A673 (cell line): ENCODE results near the gene PGLYRP1.

Experiments
- EZH2 ChIP-seq: fragments of 200-600 bp; sonication (generic); IDR thresholded peaks from 2 replicates; pipeline ENCODE4 v1.6.1; 2017; ENCODE audit warnings: borderline replicate concordance, low read depth, mild to moderate bottlenecking, mixed read lengths, antibody characterized with exemption, low read length; ENCODE audit not compliant: poor library complexity, severe bottlenecking
- TF ChIP-seq, protein P1 (sequence below): fragments of 300-800, 200-600 bp; sonication (generic); conservative IDR thresholded peaks from 2 replicates; pipeline ENCODE4 v1.5.1; 2017; ENCODE audit warnings: low read depth, mild to moderate bottlenecking, antibody characterized with exemption, low read length, moderate library complexity, mixed read lengths

DNA sequence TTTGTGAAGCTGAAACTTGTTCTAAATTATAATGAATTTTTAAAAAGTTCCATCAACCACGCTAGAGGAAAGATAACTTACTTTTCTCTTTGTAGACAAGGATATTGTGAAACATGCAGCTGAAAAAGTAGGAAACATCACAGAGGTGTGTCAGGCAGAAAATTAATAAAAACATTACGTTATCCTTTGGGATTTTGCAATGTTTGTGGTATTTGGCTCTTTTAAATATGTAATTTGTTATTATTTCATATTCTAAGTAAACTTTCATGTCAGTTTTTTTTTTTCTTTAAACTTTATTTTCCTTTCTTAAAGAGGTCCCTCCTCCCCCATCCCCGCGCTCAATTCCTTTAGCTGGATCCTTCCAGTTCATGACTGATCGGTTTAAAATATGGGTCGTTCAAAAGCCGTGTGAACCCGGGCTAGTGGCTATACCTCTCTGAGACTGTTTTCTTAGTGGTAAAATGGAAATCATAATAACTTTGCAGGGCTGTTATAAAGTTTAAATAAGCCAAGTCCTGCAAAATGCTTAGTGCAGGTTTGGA, 28.3 kb downstream of the PGLYRP1 start:
- TF ChIP-seq, protein P1, sequence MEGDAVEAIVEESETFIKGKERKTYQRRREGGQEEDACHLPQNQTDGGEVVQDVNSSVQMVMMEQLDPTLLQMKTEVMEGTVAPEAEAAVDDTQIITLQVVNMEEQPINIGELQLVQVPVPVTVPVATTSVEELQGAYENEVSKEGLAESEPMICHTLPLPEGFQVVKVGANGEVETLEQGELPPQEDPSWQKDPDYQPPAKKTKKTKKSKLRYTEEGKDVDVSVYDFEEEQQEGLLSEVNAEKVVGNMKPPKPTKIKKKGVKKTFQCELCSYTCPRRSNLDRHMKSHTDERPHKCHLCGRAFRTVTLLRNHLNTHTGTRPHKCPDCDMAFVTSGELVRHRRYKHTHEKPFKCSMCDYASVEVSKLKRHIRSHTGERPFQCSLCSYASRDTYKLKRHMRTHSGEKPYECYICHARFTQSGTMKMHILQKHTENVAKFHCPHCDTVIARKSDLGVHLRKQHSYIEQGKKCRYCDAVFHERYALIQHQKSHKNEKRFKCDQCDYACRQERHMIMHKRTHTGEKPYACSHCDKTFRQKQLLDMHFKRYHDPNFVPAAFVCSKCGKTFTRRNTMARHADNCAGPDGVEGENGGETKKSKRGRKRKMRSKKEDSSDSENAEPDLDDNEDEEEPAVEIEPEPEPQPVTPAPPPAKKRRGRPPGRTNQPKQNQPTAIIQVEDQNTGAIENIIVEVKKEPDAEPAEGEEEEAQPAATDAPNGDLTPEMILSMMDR, result no peak
- no peak for TF ChIP-seq EZH2
